ENCODE results near the gene RSAD2. TPM values are rescaled to one million over a fixed set of nuclear protein-coding genes. Genes with fewer than 3 reads are reported as not detected.

The RSAD2 gene
- total RNA-seq, 1 donor from 2014 or later, result 4.4 TPM

- Mint-ChIP-seq H3K27me3 (ENCODE audit: low read depth) (peaks cover 5% of the 10 kb centered on the region), H3K4me1 (no peaks in the 10 kb centered on the region), H3K36me3 (peaks cover 7% of the 10 kb centered on the region), H3K4me3 (no peak overlapping the region), H3K9me3 (peaks cover 4% of the 10 kb centered on the region), H3K27ac (no peak overlapping the region)
- no peak for TF ChIP-seq CTCF (IDR thresholded peaks at IDR 0.05; ENCODE audit: unreplicated experiment)
- no peak for DNase-seq (ENCODE audit: low spot score in 2 of 2, unreplicated experiment in 2 of 2)
Observed at GRCh38 chr2:6908291-6908690, 30.7 kb downstream of the RSAD2 start.

GRCh38 chr2:6909431-6910385 is 32.1 kb downstream of the RSAD2 start:
- no peak overlapping the region for H3K27ac Mint-ChIP-seq
- no peaks in the 10 kb centered on the region for H3K4me1 Mint-ChIP-seq
- H3K27me3 Mint-ChIP-seq (ENCODE audit: low read depth), result peaks cover 4% of the 10 kb centered on the region
- no peak overlapping the region for H3K4me3 Mint-ChIP-seq
- no peak for DNase-seq (ENCODE audit: low spot score in 2 of 2, unreplicated experiment in 2 of 2)
- H3K36me3 Mint-ChIP-seq, result peaks cover 11% of the 10 kb centered on the region
- no peaks in the 10 kb centered on the region for H3K9me3 Mint-ChIP-seq
- no peak for TF ChIP-seq CTCF (IDR thresholded peaks at IDR 0.05; ENCODE audit: unreplicated experiment)

- no peak for TF ChIP-seq CTCF (IDR thresholded peaks at IDR 0.05; ENCODE audit: unreplicated experiment)
- peaks cover 13% of the 10 kb centered on the region for H3K36me3 Mint-ChIP-seq
- DNase-seq (ENCODE audit: low spot score in 2 of 2, unreplicated experiment in 2 of 2), result no peak
- H3K4me3 Mint-ChIP-seq, result no peak overlapping the region
- H3K27me3 Mint-ChIP-seq (ENCODE audit: low read depth), result peaks cover 1% of the 10 kb centered on the region
- H3K4me1 Mint-ChIP-seq, result no peaks in the 10 kb centered on the region
- no peaks in the 10 kb centered on the region for H3K9me3 Mint-ChIP-seq
- H3K27ac Mint-ChIP-seq, result no peak overlapping the region
Observed at GRCh38 chr2:6911721-6912120, 34.1 kb downstream of the RSAD2 start.

GRCh38 chr2:6913415-6914157 is 36.0 kb downstream of the RSAD2 start:
- TF ChIP-seq CTCF (IDR thresholded peaks at IDR 0.05; ENCODE audit: unreplicated experiment), result no peak
- Mint-ChIP-seq H3K36me3 (peaks cover 12% of the 10 kb centered on the region), H3K27ac (no peak overlapping the region), H3K4me3 (no peak overlapping the region), H3K9me3 (no peaks in the 10 kb centered on the region), H3K4me1 (no peaks in the 10 kb centered on the region), H3K27me3 (ENCODE audit: low read depth) (no peaks in the 10 kb centered on the region)
- DNase-seq (ENCODE audit: low spot score in 2 of 2, unreplicated experiment in 2 of 2), result no peak

GRCh38 chr2:6914828-6915227 is 37.3 kb downstream of the RSAD2 start:
- H3K4me1 Mint-ChIP-seq, result peaks cover 10% of the 10 kb centered on the region
- H3K4me3 Mint-ChIP-seq, result no peak overlapping the region
- peaks cover 12% of the 10 kb centered on the region for H3K36me3 Mint-ChIP-seq
- no peak for DNase-seq (ENCODE audit: low spot score in 2 of 2, unreplicated experiment in 2 of 2)
- no peak for TF ChIP-seq CTCF (IDR thresholded peaks at IDR 0.05; ENCODE audit: unreplicated experiment)
- H3K9me3 Mint-ChIP-seq, result no peaks in the 10 kb centered on the region
- H3K27ac Mint-ChIP-seq, result no peak overlapping the region
- no peaks in the 10 kb centered on the region for H3K27me3 Mint-ChIP-seq (ENCODE audit: low read depth)
